Left colon (tissue), 2 donors: ENCODE data around the gene TIAM2. TPM values are rescaled to one million over a fixed set of nuclear protein-coding genes. Genes with fewer than 3 reads are reported as not detected.

Experiments
- ATAC-seq: fragments of 200-7000 bp; cut with Tn5 transposase; one replicate; pipeline ENCODE4 v1.9.1; 2020; ENCODE audit warnings: mild to moderate bottlenecking, moderate library complexity
- DNase-seq, 2 donors: peaks; one replicate each; pipeline ENCODE4 v3.0.0-alpha.2; 2020
- intact Hi-C, 2 donors: fragments of 100-400 bp; cut with DNase I in 1 of 2; cut with micrococcal nuclease in 1 of 2; formaldehyde crosslinking; loops; one replicate each; pipeline versions ENCODE4 v1.11.2 to v1.14.0; 2022; cut with DNase I, micrococcal nuclease
- total RNA-seq, 2 donors: library from RNA; stranded (reverse); fragmentation: NEBNext Ultra II Directional; extraction: Animal tissue kit (Norgen Biotek cat#: 25700); gene quantifications; one replicate each; pipeline ENCODE4 v1.2.1, GENCODE V29; 2021
- donor health status: DM: no; HTN: no; CAD: no.
- donor health status: DM: yes; HTN: yes; CAD: no.

The TIAM2 gene
- total RNA-seq, 2 donors from 2014 or later, result 5.9 to 6.2 TPM

DNA sequence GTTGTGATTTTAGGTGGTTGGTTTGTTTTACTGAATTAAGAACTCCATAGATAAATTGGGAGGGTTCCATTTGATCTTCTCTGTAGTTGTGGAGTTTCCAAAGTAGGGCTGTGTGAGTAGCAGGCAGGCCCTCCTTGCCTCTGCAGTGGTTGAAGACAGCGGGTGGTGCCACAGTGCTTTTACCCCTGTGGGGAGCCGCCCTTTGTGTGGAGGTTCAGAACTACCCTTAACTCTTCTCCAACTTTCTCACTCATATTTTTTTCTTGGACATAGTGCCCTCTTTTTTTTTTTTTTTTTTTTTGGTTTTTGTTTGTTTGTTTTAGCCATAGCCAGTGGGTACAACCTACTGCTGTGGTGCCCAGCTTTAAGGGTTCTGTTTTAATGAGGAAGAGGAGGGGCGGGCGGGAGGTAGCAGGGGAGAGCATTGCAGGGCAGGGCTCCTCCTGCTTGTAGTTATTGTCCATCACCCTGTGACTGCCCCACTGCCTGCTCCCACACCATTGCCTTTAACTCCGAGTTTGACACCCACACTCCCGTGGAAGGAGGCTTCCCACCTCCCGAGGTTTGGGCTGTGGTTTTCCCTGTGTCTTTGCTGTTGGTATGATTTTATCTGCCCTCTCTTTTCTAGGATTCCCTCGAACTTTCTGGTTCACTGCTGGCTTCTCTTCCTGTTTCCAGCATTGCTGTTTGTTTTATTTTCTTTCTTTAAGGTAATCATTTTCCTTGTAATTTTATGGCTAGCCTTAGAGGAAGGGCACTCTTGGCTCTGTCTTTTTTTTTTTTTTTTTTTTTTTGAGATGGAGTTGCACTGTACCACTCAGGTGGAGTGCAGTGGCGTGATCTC, 50.7 kb downstream of the TIAM2 start:
- intact Hi-C loops, result no loop called here
- ATAC-seq (peak; percentile 26), DNase-seq (no peak)

DNA sequence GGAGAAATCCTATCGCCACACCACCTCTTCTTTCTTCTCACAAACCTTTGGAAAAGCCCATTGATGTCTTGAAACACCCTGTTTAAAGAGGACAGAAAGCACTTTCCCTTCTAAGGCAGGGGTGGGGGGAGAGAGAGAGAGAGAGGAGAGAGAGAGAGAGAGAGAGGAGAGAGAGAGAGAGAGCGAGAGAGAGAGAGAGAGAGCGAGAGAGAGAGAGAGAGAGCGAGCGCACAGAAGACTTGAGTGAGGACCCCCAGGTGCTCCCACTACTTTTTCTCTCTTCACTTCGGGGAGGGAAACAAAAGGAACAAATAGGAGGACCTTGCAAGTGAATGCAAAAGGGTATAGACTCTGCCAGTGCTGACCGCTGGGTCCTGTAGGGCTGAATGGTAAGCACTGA, 52.4 kb downstream of the TIAM2 start:
- intact Hi-C loops, result no loop called here
- DNase-seq (no peak), ATAC-seq (no peak)

DNA sequence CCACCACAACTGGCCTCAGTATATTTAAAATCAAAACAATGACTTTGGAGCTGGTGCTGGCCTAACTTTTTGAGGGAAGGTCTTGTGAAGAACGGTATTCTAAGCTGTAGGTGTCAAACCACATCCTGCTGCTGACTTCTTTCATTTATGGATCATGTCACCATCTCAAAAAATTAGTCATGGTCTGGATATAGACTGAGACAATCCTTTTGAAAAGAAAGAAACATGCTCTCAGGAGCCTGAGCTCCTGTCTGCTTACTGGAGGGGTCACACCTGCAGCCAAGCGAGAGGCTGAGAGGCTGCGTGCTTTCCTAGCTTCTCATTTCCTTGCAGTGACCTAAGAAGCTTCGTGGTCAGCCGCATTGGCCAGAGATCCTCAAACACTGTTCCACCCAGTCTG, 55.2 kb downstream of the TIAM2 start:
- ATAC-seq (no peak), DNase-seq (no peak)
- intact Hi-C loops, result no loop called here

DNA sequence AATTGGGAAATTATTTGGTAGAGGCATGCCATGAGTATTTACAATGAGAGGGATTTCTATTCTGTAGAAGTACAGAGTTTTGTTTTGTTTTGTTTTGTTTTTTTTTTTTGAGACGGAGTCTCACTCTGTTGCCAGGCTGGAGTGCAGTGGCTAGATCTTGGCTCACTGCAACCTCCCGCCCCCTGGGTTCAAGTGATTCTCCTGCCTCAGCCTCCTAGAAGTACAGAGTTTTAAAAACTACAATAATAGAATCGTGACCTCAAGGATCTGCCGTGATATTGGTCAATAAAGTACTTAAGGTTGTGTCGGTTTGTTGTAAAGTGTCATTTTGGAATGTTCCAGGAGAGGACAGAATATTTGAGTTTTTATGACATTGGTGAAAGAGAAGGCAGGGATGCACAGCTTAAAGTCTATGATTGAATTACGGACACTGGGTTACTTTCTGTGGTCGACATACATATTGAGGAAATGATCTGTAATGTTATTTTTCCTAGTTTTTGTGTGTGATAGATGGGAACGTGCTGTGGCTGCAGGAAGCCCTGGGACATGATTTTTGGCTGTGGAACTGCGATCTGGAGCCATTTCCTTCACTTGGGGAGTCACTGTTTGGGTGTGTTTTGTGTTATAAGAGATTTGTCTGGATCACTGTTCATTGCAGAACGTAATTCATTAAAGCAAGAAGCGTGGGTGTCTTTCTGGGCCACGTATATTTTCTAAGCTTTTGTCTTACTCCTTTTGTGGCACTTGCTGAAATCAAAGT, 59.6 kb downstream of the TIAM2 start:
- ATAC-seq, result no peak
- intact Hi-C loops, result no loop called here
- no peak for DNase-seq

DNA sequence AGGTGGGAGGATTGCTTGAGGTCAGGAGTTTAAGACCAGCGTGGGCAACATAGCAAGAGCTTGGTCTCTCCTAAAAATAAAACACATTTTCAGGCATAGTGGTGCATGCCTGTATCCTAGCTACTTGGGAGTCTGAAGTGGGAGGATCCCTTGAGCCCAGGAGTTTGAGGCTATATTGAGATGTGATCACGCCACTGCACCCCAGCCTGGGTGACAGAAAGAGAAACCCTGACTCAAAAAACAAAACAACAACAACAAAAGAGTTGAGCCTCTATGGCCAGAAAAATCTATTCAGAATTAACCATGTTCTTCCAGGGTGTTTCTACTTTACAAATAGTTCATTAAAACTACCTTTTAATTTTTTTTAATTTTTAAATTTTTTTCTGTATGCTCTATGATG, 60.6 kb downstream of the TIAM2 start:
- intact Hi-C loops, result no loop called here
- DNase-seq, result no peak
- ATAC-seq, result no peak

DNA sequence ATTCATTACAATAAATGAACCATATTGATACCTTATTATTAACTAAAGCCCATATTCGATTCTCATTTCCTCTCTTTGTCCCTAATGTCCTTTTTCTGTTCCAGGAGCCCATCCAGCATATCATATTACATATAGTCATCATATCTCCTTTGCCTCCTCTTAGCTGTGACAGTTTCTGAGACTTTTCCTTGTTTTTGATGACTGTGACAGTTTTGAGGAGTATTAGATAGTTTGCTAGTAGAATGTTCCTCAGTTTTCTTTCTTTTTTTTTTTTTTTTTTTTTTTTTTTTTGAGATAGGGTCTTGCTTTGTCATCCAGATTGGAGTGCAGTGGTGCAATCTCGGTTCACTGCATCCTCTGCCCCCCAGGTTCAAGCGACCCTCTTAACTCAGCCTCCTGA, 61.6 kb downstream of the TIAM2 start:
- DNase-seq (no peak), ATAC-seq (no peak)
- intact Hi-C loops, result no loop called here

DNA sequence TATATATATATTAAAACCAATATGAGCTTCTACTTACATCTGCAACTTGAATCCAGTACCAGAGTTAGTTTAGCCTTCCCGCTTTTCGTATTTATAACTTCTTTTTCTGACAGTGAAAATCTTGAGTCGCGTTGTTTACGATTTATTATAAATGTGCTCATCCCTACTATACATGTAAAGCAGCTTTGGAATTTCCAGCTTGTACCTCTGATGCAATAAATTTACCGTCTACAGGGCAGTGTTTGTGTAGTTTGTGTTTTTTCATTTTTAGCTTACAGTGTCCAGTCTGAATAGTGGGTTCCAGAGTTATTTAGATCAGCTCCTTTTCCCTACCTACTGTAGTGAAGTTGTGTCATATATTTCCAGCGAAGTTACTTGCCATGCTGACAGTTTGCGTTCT, 66.3 kb downstream of the TIAM2 start:
- ATAC-seq (no peak), DNase-seq (no peak)
- intact Hi-C loops, result no loop called here

DNA sequence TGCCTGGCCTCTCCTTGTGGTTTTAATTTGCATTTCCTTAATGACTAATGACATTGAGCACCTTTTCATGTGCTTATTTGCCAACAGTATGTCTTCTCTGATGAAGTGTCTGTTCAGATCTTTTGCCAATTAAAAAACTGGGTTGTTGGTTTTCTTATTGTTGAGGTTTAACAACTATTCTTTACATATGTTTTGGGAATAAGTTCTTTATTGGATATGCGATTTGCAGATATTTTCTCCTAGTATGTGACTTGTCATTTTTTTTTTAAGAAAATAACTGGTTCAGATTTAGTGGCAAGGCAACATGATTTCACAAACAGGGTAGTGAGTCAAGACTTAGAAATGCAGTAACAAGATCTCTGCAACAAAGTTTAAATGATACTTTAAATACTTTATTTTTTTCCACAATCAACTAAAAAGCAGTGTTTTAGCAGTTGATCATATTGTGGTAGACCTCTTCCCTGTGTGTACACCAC, 67.8 kb downstream of the TIAM2 start:
- DNase-seq (no peak), ATAC-seq (no peak)
- intact Hi-C loops, result no loop called here

DNA sequence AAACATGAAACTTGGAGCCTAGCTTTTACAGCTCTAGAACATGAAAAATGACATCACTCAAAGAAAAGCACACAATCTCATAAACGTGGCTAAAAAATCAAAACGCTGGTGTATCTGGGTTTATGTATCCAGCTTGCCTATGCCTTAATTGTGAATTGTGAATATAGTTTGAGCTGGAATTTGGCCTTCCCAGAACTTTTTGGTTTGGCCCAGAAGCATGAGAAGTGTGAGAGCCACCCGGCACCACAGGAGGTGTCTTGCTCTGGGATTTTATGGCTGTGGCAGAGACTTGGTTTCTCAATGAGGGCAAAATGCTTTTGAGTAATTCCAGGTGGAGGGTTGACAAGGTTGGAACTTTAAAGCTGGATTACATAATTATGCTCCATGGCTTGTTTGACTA, 69.2 kb downstream of the TIAM2 start:
- no peak for DNase-seq
- ATAC-seq, result no peak
- intact Hi-C loops, result no loop called here

DNA sequence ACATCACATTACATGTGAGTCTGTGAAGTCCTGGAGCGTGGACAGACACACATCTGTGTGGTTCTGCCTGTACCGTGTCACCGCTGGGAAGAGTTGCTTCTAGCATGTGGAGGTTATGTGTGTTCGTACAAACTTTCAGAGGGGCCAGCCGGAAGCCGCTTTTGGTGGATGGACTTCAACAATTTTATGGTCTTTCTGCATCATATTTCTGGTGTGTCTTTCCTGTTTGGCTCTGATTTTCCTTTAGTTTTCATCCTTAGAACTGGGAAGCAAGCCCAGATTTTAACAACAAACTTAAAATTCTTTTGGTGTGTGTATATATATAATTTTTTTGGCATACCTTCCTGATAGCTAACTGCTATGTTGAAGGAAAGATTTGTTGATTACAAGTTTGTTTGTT, 71.2 kb downstream of the TIAM2 start:
- DNase-seq (no peak), ATAC-seq (no peak)
- intact Hi-C loops, result no loop called here

DNA sequence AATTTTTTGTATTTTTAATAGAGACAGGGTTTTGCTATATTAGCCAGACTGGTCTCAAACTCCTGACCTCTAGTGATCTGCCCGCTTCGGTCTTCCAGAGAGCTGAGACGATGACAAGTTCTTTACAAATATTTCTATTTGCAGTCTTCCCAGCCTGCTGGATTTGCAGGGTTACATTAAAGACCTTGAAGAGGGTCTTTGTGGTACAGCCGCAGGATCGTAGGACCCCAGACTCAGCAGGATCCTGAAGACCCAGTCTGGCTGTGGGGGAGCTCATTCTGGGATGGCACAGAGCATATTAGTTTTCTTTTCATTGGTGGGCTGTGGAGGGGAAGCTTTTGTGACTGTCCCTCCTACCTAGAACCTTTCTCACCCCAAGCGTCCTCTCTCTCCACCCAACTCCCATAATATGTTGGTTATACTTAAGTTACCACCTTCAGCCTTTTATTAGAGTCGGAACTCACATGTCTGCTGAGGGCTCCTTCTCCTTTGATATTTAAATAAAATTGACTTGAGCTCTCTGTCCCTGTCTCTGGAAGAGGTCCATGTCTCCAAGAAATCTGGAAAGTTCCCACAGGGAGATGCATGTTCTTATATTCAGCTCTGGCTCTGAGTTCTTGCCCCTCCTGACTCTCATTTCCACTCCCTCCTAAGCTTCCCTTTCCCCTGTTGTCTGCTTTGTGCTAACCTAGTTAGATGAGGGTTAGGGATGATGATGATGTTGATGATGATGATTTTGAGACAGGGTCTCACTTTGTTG, 72.0 kb downstream of the TIAM2 start:
- DNase-seq (no peak), ATAC-seq (no peak)
- intact Hi-C loops, result no loop called here

DNA sequence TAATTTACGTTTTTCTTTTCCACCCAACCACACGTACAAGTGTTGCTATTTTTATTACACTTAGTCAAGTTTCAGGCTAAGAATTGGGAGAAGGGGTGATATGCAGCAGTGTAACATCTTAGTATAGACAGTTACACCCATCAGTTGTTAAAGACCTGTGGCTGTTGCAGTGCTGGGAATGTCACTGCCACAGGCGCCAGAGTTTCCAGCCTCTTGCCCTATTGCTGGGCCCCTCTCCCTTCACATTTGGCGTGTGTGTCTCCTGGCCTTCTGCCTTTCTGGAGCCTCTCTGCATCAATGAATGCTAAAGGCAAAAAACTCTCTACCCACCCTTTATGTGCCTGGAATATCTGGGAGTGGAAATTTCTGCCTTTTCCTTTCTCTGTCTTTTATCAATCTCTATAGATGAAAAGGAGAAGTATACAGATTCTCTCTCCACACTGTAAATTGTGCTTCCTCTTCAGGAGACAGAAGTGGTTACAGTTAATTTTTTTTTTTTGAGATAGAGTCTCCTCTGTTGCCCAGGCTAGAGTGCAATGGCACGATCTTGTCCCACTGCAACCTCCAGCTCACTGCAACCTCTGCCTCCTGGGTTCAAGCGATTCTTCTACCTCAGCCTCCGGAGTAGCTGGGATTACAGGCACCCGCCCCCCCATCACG, 73.0 kb downstream of the TIAM2 start:
- intact Hi-C loops, result no loop called here
- no peak for ATAC-seq
- DNase-seq, result no peak

DNA sequence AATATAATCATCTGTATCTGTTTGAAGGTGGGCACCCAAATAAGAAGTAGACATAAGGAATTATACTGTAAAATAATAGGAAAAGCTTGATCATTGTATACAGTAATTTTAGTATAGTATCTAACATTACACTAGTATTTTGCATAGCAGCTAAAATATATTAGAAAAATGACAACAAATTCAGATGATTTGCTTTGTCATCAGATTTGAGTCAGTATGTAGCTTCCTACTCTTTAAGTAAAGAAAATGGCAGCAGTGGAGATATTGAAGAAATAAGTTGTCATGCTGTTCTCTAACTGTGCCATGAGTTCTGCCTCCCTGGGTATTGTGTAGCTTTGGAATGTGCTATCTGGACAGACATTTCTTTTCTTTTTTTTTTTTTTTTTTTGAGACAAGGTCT, 74.4 kb downstream of the TIAM2 start:
- intact Hi-C loops, result no loop called here
- DNase-seq (no peak), ATAC-seq (no peak)

DNA sequence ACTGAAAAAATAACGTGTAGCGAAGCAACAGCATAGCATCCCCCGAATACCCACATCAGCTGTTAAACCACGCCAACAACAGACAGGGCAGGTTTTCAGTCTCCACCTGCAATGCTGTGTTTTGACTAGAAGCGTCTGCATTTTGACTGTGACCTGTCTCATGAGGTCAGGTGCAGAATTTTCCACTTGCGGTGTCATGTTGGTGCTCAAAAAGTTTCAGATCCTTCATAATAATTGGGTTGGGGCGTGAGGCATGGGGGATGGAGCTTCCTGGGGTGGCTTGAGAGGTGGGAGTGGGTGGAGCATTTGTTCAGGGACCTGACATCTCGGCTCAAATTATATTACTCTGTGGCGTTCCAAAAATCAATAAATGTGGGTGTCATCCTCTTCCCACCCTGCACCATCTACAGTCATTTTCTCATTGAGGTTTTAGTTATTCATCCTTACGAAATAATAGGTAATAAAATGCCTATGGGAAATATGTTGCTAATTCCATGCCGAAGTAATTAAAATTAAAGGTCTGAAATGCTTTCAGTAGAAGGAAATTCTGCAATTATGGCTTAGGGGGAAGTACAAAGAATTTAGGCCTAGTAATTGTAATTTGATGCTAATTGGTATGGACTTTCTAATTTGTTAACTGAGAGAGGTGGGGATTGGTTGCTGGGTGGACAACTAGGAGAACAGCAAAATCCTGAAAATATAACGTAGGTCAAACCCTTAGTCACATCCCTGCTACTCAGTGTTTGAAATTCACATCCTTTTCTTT, 81.0 kb downstream of the TIAM2 start:
- ATAC-seq (no peak), DNase-seq (no peak)
- intact Hi-C loops, result no loop called here

DNA sequence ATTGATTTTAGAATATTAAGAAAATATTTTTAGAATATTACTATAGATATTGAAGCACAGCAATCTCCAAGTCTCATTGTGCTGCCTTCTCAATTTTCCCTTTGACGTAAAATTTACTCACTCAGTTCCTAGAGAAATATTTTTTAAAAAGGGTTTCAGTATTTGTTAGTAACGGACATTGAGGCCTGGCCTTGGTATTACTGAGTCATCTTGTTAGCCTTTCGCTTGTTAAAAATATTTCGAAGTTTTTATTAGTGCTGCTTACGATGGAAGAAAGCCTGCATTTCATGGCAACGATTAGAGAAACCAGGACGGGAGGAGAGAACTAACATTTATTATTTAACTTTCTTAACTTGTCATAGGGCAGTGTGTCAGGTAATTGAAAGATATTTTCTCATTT, 82.2 kb downstream of the TIAM2 start:
- DNase-seq (no peak), ATAC-seq (no peak)
- intact Hi-C loops, result no loop called here

DNA sequence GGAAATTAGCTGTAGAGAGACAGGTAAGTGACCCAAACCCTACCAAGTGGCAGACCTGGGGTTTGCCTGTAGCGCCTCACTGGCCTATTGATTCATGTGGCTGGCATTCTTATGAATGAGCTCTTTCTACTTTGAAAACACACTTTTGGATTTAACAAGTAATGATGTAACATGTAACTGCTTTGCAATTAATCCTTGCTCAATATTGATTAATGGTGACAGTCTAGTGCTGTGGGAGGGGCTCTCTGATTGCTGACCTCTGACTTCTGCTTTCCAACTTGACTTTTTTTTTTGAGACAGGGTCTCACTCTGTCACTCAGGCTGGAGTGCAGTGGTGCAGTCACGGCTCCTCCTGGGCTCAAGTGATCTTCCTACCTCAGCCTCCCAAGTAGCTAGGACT, 82.7 kb downstream of the TIAM2 start:
- intact Hi-C loops, result no loop called here
- DNase-seq, result no peak
- no peak for ATAC-seq

DNA sequence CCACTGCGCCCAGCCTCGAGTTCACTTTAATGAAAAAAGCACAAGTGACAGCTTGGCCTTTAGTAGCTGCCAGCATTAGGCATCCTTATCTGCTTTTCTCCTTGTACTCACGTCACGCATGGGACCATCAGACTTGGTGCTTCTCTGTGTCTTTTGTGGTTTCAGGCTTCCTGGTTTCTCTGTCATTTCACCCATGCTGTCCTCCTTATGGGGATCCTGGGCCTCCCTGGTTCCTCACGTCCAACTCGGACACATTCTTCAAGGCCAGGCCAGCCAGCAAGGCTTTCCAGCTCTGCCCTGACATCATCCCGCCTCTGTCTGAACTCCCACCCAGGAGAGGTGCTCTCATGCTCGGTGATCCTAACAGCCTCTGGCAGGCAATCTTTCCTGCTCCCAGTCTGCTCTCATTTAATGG, 83.2 kb downstream of the TIAM2 start:
- ATAC-seq (no peak), DNase-seq (no peak)
- intact Hi-C loops, result no loop called here

DNA sequence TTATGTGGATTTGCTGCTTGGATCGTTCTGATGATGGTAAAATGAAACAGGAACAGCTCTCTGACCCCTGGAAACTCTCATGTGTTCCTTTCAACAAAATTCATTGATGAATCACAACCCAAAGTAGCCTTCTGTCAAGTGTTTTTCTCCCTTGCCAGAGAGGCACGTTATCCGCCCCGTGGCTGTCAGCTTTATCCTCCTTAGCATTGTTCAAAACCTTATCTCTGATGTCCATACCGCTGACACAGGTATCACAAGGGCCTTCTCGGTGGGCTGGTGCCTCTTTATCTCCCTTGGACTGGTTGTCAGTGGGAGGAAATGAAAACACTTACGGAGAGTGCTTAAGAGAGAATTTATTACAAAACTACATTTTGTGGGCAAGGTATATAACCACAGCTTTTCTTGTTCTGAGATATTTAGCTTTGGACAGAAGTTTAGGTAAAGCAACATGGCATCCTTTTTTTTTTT, 84.9 kb downstream of the TIAM2 start:
- intact Hi-C loops, result no loop called here
- ATAC-seq (no peak), DNase-seq (no peak)
